Liver (tissue), 3 donors: ENCODE results near the gene DCHS2.

Experiments
- CTCF ChIP-seq: fragments of 150-350 bp; IDR thresholded peaks from 2 replicates; pipeline ENCODE4 v1.5.1; 2017; ENCODE audit warnings: improper control_type of control experiment, low read depth, low read length; ENCODE audit not compliant: missing input control
- EGR1 ChIP-seq, 2 donors: IDR thresholded peaks; 2 replicates each; pipeline ENCODE4 v1.6.1; 2016 to 2018; ENCODE audit warnings: antibody characterized with exemption in 2 of 2, low read depth in 2 of 2
- FOXA1 ChIP-seq: IDR thresholded peaks from 2 replicates; pipeline ENCODE4 v1.6.1; 2016; ENCODE audit warnings: antibody characterized with exemption
- HNF4A ChIP-seq, 2 donors: conservative IDR thresholded peaks; 2 replicates each; pipeline ENCODE4 v1.6.1; 2016; ENCODE audit warnings: antibody characterized with exemption in 2 of 2, mild to moderate bottlenecking in 2 of 2
- RAD21 ChIP-seq, 2 donors: IDR thresholded peaks; 2 replicates each; pipeline ENCODE4 v1.6.1; 2016; ENCODE audit warnings: antibody characterized with exemption in 2 of 2, mild to moderate bottlenecking in 2 of 2
- SP1 ChIP-seq: IDR thresholded peaks from 2 replicates; pipeline ENCODE4 v1.6.1; 2018; ENCODE audit warnings: antibody characterized with exemption, mild to moderate bottlenecking
- ZBTB33 ChIP-seq: IDR thresholded peaks from 2 replicates; pipeline ENCODE4 v1.6.1; 2016; ENCODE audit warnings: antibody characterized with exemption
- donor health status: healthy.
- donor health status: healthy.

DNA sequence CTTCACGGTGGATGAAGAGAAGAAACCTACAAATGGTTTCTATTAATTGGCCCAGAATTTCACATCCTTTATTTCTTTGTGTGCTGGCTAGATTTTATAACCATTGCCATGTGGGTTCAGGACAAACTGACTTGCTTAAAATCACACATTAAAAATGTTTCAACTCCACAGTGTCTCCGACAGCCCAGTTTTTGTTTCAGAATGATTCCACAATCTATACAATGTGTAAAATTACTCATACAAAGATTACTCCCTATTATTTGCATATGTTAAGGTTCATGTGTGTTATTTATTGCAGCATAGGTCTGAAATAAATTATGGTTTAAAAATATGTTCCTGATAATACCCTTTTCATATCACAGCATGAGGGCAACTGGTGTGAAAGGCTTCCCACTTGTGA, 20.6 kb downstream of the DCHS2 start:
- TF ChIP-seq FOXA1 (no peak), CTCF (no peak), SP1 (no peak), RAD21 (IDR thresholded peaks at IDR 0.05) (no peak), HNF4A (conservative IDR thresholded peaks at IDR 0.05) (no peak), ZBTB33 (no peak), EGR1 (IDR thresholded peaks at IDR 0.05; ENCODE audit: low read depth in 2 of 2) (no peak)
